Smooth muscle cell (in vitro differentiated cells): ENCODE data around the gene PMS1. TPM values are rescaled to one million over a fixed set of nuclear protein-coding genes. Genes with fewer than 3 reads are reported as not detected.

Experiments
- DNase-seq: peaks from one replicate; lab custom pipeline; 2025; ENCODE audit not compliant: unreplicated experiment; lab: John Stamatoyannopoulos, UW
- H2AFZ ChIP-seq: fragments of 200-600 bp; sonication (generic); 2 replicates; pipeline ENCODE4 v1.6.0; 2016; ENCODE audit warnings: antibody characterized with exemption, low read depth, mild to moderate bottlenecking
- H3F3A ChIP-seq: fragments of 200-600 bp; sonication (generic); 2 replicates; pipeline ENCODE4 v1.6.0; 2017; ENCODE audit warnings: antibody characterized with exemption, low read depth
- H3K27ac ChIP-seq: fragments of 200-600 bp; sonication (generic); 2 replicates; pipeline ENCODE4 v1.5.1; 2016; ENCODE audit warnings: low read depth, mild to moderate bottlenecking
- H3K27me3 ChIP-seq: fragments of 200-600 bp; sonication (generic); 2 replicates; pipeline ENCODE4 v1.6.1; 2016; ENCODE audit warnings: low read depth, mild to moderate bottlenecking
- H3K36me3 ChIP-seq: fragments of 200-600 bp; sonication (generic); 2 replicates; pipeline ENCODE4 v1.5.1; 2016; ENCODE audit warnings: low read depth
- H3K4me1 ChIP-seq: fragments of 200-600 bp; sonication (generic); 2 replicates; pipeline ENCODE4 v1.5.1; 2016; ENCODE audit warnings: low read depth
- H3K4me2 ChIP-seq: fragments of 200-600 bp; sonication (generic); 2 replicates; pipeline ENCODE4 v1.6.0; 2016; ENCODE audit warnings: mild to moderate bottlenecking
- H3K4me3 ChIP-seq: fragments of 200-600 bp; sonication (generic); 2 replicates; pipeline ENCODE4 v1.5.1; 2016; ENCODE audit warnings: mild to moderate bottlenecking
- H3K79me2 ChIP-seq: fragments of 200-600 bp; sonication (generic); 2 replicates; pipeline ENCODE4 v1.6.0; 2016; ENCODE audit warnings: low read depth, mild to moderate bottlenecking
- H3K9ac ChIP-seq: fragments of 200-600 bp; sonication (generic); 2 replicates; pipeline ENCODE4 v1.6.0; 2016; ENCODE audit warnings: low read depth
- H3K9me3 ChIP-seq: fragments of 200-600 bp; sonication (generic); replicated peaks from 2 replicates; pipeline ENCODE4 v1.5.1; 2016; ENCODE audit warnings: low read depth
- H4K20me1 ChIP-seq: fragments of 200-600 bp; sonication (generic); 2 replicates; pipeline ENCODE4 v1.6.0; 2016; ENCODE audit warnings: low read depth
- CTCF ChIP-seq: fragments of 200-600 bp; sonication (generic); IDR thresholded peaks from 2 replicates; pipeline ENCODE4 v1.5.1; 2017; ENCODE audit warnings: borderline replicate concordance, mild to moderate bottlenecking, antibody characterized with exemption; ENCODE audit not compliant: insufficient read depth, poor library complexity, severe bottlenecking
- WGBS: methylation state at CpG from one replicate; pipeline ENCODE4 v1.1.7; 2016; ENCODE audit warnings: low lambda C conversion rate; 5-methylcytosine and 5-hydroxymethylcytosine counted together
- polyA plus RNA-seq: library from polyadenylated mRNA; unstranded; fragments of >200 nt; fragmentation: Nextera tagmentation; extraction: Ambion mirVana; gene quantifications from 2 replicates; pipeline ENCODE4 v1.2.1, GENCODE V29; 2016
- total RNA-seq: library from RNA; depleted of rRNA; stranded (reverse); fragments of >200 nt; gene quantifications from 2 replicates; pipeline ENCODE4 v1.2.3, GENCODE V29; 2014

PMS1 gene
- total and polyA plus RNA-seq, 2 experiments from 2014 or later = 12.4 to 21.9 TPM

GRCh38 chr2:189865826-189866225 is 81.6 kb downstream of the PMS1 start:
- no peaks in the 10 kb centered on the region for H4K20me1 ChIP-seq
- H3K9me3 ChIP-seq = no peaks in the 10 kb centered on the region
- H3K9ac ChIP-seq = no peak overlapping the region
- no peaks in the 10 kb centered on the region for H3K4me1 ChIP-seq
- no peak overlapping the region for H2AFZ ChIP-seq
- H3K36me3 ChIP-seq = no peaks in the 10 kb centered on the region
- no peak for DNase-seq
- no peak overlapping the region for H3K27ac ChIP-seq
- H3K27me3 ChIP-seq = no peaks in the 10 kb centered on the region
- no peak overlapping the region for H3K4me2 ChIP-seq
- 100% methylated on average over 1 of the region's 1 CpG for whole genome bisulfite sequencing
- no peaks in the 10 kb centered on the region for H3K79me2 ChIP-seq
- no peaks in the 10 kb centered on the region for H3F3A ChIP-seq
- TF ChIP-seq CTCF = no peak
- no peak overlapping the region for H3K4me3 ChIP-seq

GRCh38 chr2:189866296-189866695 is 82.0 kb downstream of the PMS1 start:
- no peak overlapping the region for H3K9ac ChIP-seq

DNA sequence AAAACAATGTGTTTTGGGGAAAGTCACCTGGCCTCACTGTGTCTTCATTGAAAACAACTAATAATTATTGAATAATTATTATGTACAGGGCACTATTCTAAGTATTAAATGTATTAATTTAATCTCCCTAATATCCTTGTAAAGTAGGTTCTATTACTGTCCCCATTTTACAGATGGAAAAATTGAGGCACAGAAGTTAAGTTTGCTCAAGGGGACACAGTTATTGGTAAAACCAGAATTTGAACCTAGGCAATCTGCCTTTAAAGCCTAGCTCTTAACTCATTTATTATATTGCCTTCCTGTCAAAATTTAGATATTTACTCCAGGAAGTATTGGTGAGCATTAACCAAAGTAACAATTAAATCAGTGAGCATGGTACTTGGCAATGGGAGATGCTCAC is 84.6 kb downstream of the PMS1 start:
- DNase-seq = no peak
- Histone ChIP-seq H3K79me2 (no peaks in the 10 kb centered on the region), H3K4me2 (no peak overlapping the region), H3K9me3 (no peaks in the 10 kb centered on the region), H3K4me1 (no peaks in the 10 kb centered on the region), H3K27me3 (no peaks in the 10 kb centered on the region), H3K9ac (no peak overlapping the region), H3F3A (no peaks in the 10 kb centered on the region), H3K36me3 (no peaks in the 10 kb centered on the region), H3K27ac (no peak overlapping the region), H2AFZ (no peak overlapping the region), H4K20me1 (no peaks in the 10 kb centered on the region), H3K4me3 (no peak overlapping the region)
- no peak for TF ChIP-seq CTCF

More at GRCh38 chr2:189866296-189866695, 82.0 kb downstream of the PMS1 start:
- Histone ChIP-seq H3K4me3 (no peak overlapping the region), H3K79me2 (no peaks in the 10 kb centered on the region), H3F3A (no peaks in the 10 kb centered on the region), H3K27ac (no peak overlapping the region), H2AFZ (no peak overlapping the region), H3K4me1 (no peaks in the 10 kb centered on the region), H3K36me3 (no peaks in the 10 kb centered on the region), H4K20me1 (no peaks in the 10 kb centered on the region), H3K9me3 (no peaks in the 10 kb centered on the region), H3K4me2 (no peak overlapping the region), H3K27me3 (no peaks in the 10 kb centered on the region)
- 70% methylated on average over 1 of the region's 1 CpG for WGBS
- no peak for TF ChIP-seq CTCF
- no peak for DNase-seq

DNA sequence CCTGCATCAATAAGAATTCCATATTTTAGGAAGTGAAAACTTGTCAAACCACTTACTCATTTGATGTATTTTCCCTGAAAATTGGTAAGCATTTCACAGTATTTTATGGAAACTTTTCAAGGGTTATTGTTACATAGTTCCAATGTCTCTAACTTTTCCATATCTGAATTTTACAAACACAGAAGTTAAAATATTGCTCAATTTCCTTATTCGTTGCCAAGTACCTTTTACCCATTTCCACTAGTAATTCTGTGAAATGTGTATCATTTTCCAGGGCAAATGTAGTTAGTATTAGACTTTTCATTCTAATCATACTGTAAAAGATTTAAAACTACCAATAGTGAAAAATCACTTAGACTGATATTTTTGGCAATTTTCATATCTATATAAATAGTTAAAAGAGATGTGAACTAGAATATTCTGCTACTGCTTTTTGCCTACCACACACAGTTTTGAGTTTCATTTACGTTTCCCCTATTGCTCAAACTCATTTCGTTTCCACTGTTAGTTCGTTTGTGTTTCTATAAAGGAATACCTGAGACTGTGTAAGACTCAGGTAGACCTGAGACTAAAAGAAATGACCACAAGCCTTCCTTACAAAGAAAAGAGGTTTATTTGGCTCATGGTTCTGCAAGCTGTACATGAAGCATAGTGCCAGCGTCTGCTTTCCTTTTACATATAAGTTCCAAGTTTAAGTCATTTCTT is 86.3 kb downstream of the PMS1 start:
- no peaks in the 10 kb centered on the region for H3K9me3 ChIP-seq
- no peak for TF ChIP-seq CTCF
- no peak overlapping the region for H3K9ac ChIP-seq
- H2AFZ ChIP-seq = no peak overlapping the region
- DNase-seq = no peak
- no peaks in the 10 kb centered on the region for H3K4me1 ChIP-seq
- H3K79me2 ChIP-seq = no peaks in the 10 kb centered on the region
- no peak overlapping the region for H3K27ac ChIP-seq
- 96% methylated on average over 5 of the region's 5 CpGs for WGBS
- no peaks in the 10 kb centered on the region for H4K20me1 ChIP-seq
- no peaks in the 10 kb centered on the region for H3K27me3 ChIP-seq
- no peak overlapping the region for H3K4me2 ChIP-seq
- H3K4me3 ChIP-seq = no peak overlapping the region
- no peaks in the 10 kb centered on the region for H3F3A ChIP-seq
- no peaks in the 10 kb centered on the region for H3K36me3 ChIP-seq
